Measurements from ENCODE around the gene KIAA0825. TPM values are rescaled to one million over a fixed set of nuclear protein-coding genes. Genes with fewer than 3 reads are reported as not detected.

KIAA0825 gene
- total RNA-seq, 1 donor from 2014 or later: 5.8 TPM

DNA sequence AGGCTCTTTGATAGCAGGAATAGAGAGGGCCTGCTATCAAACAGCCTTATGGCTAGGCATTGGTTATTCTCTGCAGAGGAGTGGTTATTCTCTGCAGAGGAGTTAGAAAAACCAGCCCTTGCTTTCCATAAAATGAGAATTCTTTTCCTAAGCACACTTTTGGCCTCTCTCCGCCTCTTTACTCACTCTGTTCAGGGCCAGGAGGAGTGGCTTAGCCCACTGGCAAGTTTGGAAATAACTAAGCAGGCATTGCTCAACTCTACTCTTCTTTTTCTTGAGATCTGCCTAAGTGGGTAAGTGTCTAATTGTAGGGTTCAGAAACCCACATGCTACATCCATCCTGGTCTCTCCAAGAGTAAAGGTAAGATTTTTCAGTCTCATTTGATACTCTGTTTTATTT, 341.7 kb downstream of the KIAA0825 start:
- Mint-ChIP-seq H3K4me3 (ENCODE audit: low read depth) (no peak overlapping the region), H3K27ac (no peak overlapping the region), H3K9me3 (ENCODE audit: low read depth) (no peaks in the 10 kb centered on the region), H3K36me3 (ENCODE audit: insufficient read depth) (no peaks in the 10 kb centered on the region), H3K4me1 (ENCODE audit: low read depth) (no peaks in the 10 kb centered on the region), H3K27me3 (peaks cover 90% of the 10 kb centered on the region)
- TF ChIP-seq CTCF (IDR thresholded peaks at IDR 0.05; ENCODE audit: unreplicated experiment): no peak
- DNase-seq (ENCODE audit: low spot score, unreplicated experiment): no peak

- Mint-ChIP-seq H3K27me3 (peaks cover 87% of the 10 kb centered on the region), H3K9me3 (ENCODE audit: low read depth) (no peaks in the 10 kb centered on the region), H3K4me1 (ENCODE audit: low read depth) (no peaks in the 10 kb centered on the region)
Measured at GRCh38 chr5:94276048-94276447, 342.4 kb downstream of the KIAA0825 start.

GRCh38 chr5:94274707-94275106, 343.7 kb downstream of the KIAA0825 start:
- no peak for TF ChIP-seq CTCF (IDR thresholded peaks at IDR 0.05; ENCODE audit: unreplicated experiment)
- H3K36me3 Mint-ChIP-seq (ENCODE audit: insufficient read depth): no peaks in the 10 kb centered on the region
- H3K9me3 Mint-ChIP-seq (ENCODE audit: low read depth): peaks cover 10% of the 10 kb centered on the region
- H3K4me3 Mint-ChIP-seq (ENCODE audit: low read depth): no peak overlapping the region
- peaks cover 81% of the 10 kb centered on the region for H3K27me3 Mint-ChIP-seq
- no peak for DNase-seq (ENCODE audit: low spot score, unreplicated experiment)
- no peaks in the 10 kb centered on the region for H3K4me1 Mint-ChIP-seq (ENCODE audit: low read depth)
- no peak overlapping the region for H3K27ac Mint-ChIP-seq

More at GRCh38 chr5:94276048-94276447, 342.4 kb downstream of the KIAA0825 start:
- no peak overlapping the region for H3K27ac Mint-ChIP-seq
- no peak for TF ChIP-seq CTCF (IDR thresholded peaks at IDR 0.05; ENCODE audit: unreplicated experiment)
- H3K4me3 Mint-ChIP-seq (ENCODE audit: low read depth): no peak overlapping the region
- no peaks in the 10 kb centered on the region for H3K36me3 Mint-ChIP-seq (ENCODE audit: insufficient read depth)
- no peak for DNase-seq (ENCODE audit: low spot score, unreplicated experiment)

GRCh38 chr5:94268226-94268625, 350.2 kb downstream of the KIAA0825 start:
- H3K36me3 Mint-ChIP-seq (ENCODE audit: insufficient read depth): no peaks in the 10 kb centered on the region
- H3K4me1 Mint-ChIP-seq (ENCODE audit: low read depth): no peaks in the 10 kb centered on the region
- peaks cover 72% of the 10 kb centered on the region for H3K27me3 Mint-ChIP-seq
- H3K9me3 Mint-ChIP-seq (ENCODE audit: low read depth): peaks cover 13% of the 10 kb centered on the region
- TF ChIP-seq CTCF (IDR thresholded peaks at IDR 0.05; ENCODE audit: unreplicated experiment): no peak
- H3K4me3 Mint-ChIP-seq (ENCODE audit: low read depth): no peak overlapping the region
- no peak for DNase-seq (ENCODE audit: low spot score, unreplicated experiment)
- H3K27ac Mint-ChIP-seq: no peak overlapping the region

DNA sequence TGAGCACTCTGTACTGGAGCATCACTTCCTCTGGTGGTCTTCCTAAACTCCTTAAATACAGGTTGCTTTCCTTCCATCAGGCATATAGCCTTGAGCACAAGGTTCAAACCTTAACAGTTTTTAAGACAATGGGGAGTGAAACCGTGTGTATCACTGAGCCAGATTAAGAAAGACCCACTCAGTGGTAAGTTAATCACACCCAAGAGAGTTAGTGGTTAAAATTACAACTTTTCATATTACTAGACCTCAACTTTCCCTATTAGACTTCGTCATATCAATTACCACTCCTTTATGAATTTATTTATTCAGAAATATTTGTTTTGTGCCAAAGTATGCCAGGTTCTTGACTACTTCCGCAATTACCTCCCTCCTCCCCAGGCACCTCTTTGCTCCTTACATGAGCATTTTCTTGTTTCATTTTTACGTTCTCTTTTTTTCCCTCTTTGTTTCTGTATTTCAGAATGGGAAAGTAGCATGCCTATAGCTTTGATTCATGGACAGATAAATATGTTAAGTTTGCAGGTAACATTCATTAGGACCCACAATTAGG, 351.0 kb downstream of the KIAA0825 start:
- Mint-ChIP-seq H3K27me3 (peaks cover 67% of the 10 kb centered on the region), H3K9me3 (ENCODE audit: low read depth) (peaks cover 13% of the 10 kb centered on the region), H3K27ac (no peak overlapping the region), H3K4me1 (ENCODE audit: low read depth) (no peaks in the 10 kb centered on the region), H3K4me3 (ENCODE audit: low read depth) (no peak overlapping the region), H3K36me3 (ENCODE audit: insufficient read depth) (no peaks in the 10 kb centered on the region)
- TF ChIP-seq CTCF (IDR thresholded peaks at IDR 0.05; ENCODE audit: unreplicated experiment): no peak
- DNase-seq (ENCODE audit: low spot score, unreplicated experiment): no peak

All from progenitor cell of endocrine pancreas (in vitro differentiated cells).